IPS DF 19.7 (cell line): Measurements from ENCODE around the gene TAAR1.
"Not testable (repeated sequence)": the region's sequence is repeated elsewhere in the genome, so short reads cannot be mapped to it uniquely, and the experiment has no call there.

Source experiments
- DNase-seq: peaks from one replicate; pipeline ENCODE4 v3.0.0-alpha.2; 2013; ENCODE audit warnings: low read depth, low spot score

TAAR1 gene

DNA sequence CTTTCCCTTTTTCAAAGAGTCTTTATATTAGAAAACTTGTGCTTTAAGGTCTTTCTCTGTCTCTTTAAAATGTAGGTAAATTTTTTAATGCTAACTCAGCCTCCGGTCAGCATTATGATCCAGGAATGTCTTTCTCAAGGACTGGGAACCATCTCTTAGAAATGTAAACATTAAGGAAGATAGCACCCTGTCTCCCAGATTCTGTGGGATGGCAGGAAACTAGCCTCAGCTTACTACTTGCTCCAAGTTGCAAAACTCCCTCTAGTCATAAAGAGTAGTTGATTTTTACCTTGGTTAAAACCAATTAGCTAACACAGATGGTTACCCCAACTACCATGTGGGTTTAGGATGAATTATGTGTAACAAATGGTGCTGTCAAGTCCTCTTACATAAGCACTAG, 4.7 kb upstream of the TAAR1 start:
- DNase-seq, result no peak

DNA sequence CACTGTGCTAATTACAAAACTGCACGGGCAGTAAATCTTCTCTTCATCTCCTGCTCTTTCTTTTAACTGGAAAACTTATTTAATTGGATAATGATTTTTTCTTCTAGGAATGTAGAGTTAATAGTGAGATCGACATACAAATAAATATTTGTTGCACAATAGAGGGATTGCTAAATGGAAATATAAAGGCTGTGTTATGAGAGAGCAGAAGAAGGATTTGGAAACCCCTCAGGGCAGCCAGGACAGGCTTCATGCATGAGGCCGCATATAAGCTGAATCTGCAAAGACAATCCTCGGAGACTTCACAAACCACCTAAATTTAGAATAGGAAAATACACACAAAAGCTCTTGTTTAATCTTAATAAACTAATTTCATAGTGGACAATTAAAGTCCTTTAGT, 2.9 kb upstream of the TAAR1 start:
- DNase-seq, result no peak

DNA sequence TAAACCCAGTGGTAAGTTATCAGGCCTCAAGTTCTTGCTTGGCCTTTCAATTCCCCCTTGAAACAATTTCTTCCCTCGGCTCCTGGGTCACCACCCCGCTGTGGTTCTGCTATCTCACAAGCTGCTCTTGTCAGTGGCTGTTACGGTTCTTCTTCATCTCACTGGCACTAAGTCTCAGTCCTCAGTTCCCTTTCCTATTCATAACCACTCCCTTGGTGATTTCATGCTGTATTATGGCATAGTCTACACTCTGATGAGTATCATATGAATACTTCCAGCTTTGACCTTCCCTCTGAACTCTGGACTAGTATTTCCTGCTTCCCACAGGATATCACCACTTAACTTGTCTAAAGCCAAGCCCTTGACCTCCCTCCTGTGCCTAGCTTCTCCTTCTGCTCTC, 7.9 kb downstream of the TAAR1 start:
- no peak for DNase-seq

DNA sequence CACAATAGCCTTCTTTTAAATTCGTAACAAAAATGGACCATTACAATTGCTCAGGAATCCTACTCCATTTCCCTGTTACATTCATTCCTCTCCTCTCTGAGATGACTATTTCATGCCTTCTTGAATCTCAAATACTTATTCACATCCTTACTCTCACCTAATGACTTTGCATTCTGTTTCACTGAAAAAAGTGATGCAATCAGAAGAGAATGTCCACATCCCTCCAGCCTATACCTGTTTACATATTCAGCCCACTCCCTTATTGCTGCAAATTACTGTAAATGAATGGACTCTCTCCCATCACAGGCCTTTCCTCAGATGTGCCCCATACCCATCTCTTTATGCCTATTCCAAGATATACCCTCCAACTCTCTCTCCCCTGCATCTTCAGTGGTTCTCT, 8.6 kb downstream of the TAAR1 start:
- DNase-seq, result no peak

DNA sequence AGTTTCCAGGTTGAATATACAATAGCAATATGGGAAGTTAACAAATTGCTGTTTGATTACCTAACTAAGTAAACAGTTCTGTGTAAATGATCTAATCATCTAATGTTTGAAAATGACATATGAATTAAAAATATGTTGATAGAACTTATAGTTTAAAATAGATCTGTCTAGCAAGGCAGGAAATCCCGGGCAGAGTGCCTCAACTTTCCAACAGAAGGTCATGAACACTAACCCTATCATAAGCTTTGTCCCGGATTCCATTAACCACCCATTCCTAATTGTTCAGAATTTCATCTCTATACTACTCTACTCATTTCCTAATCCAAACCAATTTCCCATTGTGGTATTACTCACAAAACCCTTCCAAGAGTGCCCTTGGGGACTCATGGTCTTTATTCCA, 10.2 kb downstream of the TAAR1 start:
- no peak for DNase-seq

DNA sequence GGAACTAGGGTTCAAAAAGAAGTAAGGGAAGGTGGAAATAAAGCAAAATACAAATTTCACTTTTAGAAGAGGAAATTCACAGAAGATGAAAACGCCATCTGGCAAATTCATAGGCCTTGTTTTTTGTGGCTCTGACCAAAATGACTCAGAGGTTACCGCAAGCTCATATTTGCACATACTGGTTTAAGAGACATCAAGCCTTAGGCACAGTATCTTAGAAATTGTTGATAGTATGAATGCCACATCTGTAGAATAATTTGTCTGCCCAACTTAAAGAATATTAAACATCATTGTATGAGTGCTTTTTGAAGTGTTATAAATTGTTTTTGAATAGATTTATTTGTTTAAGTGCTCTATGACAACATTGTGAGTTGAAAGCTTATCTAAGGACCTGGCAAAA, 10.6 kb downstream of the TAAR1 start:
- DNase-seq, result no peak

DNA sequence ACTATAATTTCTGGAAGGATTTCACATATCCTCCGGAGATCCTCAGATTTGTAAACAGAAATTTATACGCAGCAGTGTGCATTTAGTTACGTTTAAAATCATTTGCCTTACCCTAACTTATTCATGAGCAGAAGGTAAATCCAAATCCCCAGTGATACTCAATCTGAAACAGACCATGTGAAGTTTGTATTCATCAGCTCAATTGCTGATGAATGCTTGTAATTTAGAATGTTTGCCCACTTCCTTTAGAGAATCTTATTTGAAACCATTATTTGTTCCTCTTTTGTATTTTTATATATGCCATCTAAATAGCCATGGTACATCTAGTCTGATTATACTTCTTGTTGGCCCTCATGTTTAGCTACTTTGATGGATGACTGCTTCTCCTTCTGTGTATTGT, 15.4 kb downstream of the TAAR1 start:
- no peak for DNase-seq

DNA sequence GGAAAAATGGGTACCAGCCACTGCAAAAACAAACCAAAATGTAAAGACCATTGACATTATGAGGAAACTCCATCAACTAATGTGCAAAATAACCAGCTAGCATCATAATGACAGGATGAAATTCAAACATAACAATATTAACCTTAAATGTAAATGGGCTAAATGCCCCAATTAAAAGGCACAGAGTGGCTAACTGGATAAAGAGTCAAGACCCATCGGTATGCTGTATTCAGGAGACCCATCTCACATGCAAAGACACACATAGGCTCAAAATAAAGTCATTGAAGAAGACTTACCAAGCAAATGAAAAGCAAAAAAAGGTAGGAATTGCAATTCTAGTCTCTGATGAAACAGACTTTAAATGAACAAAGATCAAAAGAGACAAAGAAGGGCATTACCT, 21.8 kb downstream of the TAAR1 start:
- not testable (repeated sequence) for DNase-seq

DNA sequence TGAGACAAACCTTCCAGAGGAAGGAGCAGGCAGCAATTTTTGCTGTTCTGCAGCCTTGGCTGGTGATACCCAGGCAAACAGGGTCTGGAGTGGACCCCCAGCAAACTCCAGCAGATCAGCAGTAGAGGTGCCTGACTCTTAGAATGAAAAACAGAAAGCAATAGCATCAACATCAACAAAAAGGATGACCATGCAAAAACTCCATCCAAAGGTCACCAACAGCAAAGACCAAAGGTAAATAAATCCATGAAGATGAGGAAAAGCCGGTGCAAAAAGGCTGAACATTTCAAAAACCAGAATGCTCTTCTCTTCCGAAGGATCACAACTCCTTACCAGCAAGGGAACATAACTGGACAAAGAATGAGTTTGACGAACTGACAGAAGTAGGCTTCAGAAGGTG, 23.1 kb downstream of the TAAR1 start:
- DNase-seq, result not testable (repeated sequence)

DNA sequence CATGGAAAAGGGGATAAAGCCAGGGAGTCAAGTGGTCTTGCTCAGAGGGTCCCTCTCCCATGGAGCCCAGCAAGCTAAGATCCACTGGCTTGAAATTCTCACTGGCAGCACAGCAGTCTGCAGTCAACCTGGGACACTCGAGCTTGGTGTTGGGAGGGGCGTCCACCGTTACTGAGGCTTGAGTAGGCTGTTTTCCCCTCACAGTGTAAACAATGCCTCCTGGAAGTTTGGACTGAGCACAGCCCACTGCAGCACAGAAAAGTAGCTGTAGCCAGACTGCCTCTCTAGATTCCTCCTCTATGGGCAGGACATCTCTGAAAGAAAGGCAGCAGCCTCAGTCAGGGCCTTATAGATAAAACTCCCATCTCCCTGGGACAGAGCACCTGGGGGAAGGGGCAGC, 23.7 kb downstream of the TAAR1 start:
- DNase-seq, result not testable (repeated sequence)

DNA sequence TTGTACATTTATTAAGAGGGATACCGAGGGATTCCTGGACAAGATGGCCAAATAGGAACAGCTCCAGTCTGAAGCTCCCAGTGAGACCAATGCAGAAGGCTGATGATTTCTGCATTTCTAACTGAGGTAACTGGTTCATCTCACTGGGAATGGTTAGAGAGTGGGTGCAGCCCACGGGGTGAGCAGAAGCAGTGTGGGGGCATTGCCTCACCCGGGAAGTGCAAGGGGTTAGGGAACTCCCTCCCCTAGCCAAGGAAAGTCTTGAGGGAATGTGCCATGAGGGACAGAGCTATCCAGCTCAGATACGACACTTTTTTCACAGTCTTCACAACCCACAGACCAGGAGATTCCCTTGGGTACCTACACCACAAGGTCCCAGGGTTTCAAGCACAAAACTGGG, 24.2 kb downstream of the TAAR1 start:
- DNase-seq, result no peak

DNA sequence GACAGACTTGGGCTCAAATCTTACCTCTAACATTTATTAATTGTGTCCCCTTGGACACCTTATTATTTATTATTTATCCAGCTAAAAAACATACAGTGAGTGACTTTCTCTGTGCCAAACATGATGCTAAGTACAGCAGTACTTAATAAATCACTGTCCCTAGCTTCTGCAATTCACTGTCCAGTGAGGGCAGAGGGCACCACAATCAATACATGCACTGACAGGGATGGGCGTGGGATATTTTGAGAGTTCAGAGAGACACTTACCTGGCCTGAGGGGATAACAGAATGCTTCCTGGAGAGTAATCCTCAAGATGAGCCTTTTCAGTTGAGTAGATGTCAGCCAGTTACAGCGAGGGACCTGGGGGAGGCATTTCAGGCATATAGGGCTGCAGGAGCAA, 25.6 kb downstream of the TAAR1 start:
- no peak for DNase-seq

DNA sequence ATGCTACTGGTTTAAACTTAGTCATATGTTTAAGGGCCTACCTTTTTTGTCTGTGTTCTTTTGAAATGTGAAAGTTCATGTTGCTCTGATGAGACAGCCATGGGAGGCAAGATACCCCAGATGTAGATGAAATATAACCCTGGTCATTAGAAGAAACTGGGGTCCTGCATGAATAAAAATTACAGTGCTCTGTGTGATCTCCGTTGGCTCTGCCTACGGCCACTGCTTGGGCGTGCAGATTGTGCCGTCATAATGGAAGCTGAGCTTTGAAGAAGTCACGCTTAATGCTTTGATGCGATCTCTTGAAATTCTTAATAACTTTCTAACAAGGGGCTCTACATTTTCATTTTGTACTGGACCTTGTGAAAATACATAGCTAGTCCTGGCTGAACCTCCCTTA, 34.8 kb downstream of the TAAR1 start, which contains the start of gene TAAR2:
Gene TAAR2 (minus strand): TSS at position 101 of the 400 bp plus-strand sequence. CDS start 0 bp downstream, at position 101.
- DNase-seq, result no peak

DNA sequence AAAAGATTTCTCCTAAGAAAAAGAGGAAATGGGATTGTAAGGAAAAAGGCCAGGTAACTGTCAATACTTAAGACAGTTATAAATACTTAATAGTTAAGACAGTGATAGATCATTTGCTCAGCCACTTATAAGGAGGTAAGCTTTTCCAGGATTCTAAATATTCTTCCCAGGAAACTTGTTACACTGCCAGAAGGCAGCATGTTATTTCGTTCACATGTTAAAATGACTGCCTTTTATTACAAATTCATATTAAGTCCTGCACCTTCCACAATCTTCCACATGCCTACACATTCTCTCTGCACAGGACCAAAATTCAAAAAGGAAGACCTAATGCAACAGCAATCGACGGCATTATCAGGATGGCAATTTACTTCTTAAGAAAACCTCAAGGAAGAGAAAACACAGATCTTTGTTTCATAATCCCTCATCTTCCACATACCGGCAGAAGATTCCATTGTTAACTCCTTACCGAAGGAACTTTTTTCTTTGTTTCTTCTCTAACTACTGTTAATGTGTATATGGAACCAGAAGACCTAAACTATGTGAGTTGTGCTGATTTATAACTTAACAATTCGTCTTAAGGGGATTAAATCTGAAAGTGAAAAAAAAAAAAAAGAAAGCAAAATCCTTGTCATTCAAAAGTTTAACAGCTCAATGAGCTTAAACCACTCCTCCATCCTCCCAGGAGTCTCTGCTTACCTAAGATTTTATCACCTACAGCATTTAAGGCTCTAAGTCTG, 35.7 kb downstream of the TAAR1 start:
- DNase-seq, result no peak

DNA sequence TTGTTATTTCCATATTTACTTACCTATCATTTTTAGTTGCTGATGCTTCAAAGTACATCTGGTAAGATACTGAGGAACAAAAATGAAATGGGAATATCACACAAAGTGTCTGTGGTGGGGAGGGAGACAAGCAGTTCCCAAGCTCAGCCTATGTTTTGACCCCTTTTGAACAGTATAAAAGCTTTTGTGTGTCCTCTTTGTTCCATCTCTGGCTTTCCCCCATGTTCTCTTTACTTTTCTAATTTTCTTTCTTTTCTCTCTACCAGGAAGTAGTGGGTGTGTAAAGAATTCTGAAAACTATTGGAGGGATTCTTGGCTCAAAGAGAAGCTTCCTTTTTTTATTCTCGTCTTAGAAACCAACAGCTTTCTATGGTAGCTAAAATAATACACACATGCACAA, 42.3 kb downstream of the TAAR1 start:
- no peak for DNase-seq

DNA sequence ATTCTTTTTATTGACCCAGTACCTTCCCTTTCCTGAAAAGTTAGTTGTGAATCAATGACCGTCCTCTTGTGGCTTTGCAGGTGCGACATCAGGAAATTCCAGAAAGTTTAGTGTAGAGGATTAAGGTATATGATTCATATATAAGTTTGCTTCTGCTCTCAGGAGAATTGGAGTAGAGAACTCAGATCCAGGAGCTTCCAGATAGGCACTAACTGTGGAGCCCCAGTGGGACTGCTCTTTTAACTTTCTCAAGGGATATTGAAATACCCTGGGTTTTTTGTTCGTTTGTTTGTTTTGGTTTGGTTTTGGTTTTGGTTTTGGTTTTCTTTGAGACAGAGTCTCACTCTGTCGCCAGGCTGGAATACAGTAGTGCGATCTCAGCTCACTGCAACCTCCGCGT, 44.4 kb downstream of the TAAR1 start:
- no peak for DNase-seq

DNA sequence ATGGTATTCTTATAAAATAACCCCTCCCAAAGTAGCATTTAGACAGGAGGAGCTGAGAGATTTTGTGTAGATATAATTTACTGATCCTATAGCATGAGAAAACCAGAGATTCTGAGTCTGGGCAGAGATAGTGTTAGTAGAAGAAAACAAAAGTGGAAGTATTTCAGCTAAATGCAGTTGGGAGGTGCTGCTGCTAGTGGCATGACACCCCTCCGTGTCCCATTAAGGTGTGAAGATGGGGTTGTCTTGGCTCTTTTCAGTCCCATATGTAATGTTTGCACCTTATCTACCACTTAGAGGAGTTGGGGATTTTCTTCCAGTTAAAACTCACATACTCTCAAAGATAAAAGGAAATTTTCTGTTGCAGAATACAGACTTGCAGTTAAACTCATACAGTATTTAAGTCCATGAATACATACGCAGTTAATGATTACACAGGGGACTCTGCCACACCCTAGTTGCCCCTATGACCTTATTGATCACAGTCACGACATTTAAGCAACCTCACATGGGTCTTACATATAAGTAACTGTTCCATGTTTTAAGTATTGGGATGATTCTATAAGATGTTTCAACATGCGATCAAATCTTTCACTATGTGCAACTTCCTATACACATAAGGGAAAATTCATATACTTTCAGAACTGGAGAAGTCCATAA, 46.4 kb downstream of the TAAR1 start:
- no peak for DNase-seq

DNA sequence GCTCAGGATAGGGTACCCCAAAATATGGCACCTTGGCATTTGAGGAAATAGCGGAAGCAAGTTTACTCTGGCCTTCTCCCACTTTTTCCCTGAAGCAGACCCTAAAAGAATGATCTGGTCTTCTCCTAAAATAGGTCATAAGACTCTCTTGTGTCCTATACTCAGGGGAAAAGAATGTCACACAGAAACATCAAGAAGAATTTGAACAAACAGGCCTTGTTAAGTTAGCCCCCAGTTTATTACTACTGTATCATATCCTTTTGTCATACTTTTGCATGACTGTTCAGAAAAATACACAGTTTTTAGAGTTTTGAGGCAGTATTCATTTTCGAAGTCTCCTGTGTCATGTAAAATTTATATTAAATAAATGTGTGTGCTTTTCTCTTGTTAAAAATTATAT, 47.4 kb downstream of the TAAR1 start:
- no peak for DNase-seq

DNA sequence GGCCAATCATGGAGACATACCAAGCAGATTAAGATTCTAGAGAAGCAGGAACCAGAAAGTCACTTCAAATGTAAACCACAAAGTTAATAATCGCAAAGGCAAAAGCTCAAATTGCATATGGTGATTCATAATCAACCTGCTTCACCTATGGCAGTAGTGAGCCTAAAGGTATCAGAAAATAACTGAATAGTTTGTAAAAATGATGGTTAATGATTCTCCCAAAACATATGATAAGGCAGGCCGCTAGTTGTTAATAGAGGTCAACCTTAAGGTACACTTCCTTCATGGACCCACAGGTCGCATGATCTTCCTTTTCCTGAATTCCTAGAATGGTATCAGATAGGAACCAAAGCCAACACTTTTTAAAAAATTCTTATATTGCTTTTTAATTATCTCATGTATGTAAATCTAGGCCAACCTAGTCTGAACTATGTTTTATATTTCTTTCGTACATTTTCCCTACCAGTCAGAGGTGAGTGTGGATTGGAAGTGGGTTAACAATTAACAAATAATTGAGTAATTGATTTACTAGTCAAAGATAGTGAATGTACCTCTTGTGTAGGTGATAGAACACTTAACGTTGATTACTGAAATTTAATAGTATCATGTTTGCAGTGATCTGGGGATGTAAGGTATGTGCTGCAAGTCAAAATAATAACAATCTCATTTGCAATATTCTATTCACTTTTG, 51.3 kb downstream of the TAAR1 start:
- DNase-seq, result no peak

DNA sequence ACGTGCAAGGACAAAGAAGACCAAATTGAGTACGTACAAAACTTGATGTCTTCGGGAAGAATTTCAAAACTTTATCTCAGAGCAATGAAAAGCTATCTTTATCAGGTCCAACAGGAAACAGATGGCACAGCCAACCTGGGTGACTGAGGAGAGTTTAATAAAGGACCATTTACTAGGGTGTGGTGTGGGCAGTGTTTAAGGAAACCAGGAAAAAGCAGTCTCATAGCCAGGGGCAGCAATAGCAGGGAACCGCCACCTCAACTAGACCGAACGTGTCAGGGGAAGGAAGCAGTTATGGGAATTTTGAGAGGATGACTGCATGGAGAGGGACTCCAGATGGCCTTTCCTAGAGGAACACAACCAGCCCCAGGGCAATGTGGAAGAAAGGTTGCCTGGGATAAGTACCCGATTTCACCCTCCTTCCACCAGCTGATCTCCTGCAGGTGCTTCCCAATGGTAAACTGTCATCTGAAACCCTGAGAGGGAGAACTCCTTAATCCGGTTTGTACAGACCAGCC, 54.3 kb downstream of the TAAR1 start:
- DNase-seq, result no peak

DNA sequence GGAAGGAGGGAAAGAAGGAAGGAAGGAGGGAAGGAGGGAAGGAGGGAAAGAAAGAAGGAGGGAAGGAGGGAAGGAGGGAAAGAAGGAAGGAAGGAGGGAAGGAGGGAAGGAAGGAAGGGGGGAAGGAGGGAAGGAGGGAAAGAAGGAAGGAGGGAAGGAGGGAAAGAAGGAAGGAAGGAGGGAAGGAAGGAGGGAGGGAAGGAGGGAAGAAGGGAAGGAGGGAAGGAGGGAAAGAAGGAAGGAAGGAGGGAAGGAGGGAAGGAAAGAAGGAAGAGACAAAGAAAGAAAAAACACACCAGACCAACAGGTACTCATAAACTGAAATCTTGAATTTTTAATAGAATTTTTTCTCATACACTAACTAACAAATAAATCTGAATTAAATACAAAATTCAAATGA, 58.1 kb downstream of the TAAR1 start:
- DNase-seq, result not testable (repeated sequence)

DNA sequence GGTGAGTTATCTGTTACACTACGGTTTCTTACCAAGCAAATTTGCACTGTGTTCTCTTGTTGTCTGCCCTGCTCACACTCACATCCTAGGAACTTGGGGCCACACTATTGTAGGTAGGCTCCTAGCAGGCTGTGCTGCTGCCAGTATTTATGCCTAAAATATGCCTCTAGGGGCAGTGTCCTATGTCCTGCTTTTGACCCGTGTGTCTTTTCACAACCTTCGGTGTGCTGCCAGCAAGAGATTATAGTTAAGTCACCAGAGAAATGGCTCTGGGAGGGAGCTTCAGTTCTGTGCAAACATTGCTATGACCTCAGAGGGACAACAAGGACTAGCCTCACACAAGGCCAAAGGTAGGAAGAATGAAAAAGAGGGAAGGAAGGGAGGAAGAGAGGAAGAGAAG, 60.5 kb downstream of the TAAR1 start:
- DNase-seq, result peak; percentile 33

DNA sequence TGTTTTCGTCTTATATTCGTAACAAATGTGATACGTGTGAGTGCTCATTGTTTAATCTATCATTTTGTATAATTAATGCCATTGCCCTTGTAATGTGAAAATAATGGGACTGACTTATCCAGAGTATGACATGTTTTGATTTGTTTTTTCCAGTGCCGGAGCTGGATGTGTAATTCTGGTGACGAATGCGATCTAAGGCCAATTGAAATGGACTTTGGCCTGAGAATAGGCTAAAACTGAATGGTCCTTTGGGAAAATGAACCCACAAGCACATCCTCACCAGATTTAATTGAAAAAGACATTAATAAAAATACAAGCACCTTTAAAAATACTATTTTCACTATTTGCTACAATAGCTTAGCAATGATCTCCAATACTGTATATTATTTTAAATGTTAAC, 62.8 kb downstream of the TAAR1 start:
- no peak for DNase-seq
